Kidney epithelial cell (primary cell): Measurements from ENCODE around the gene ENGASE. TPM values are rescaled to one million over a fixed set of nuclear protein-coding genes. Genes with fewer than 3 reads are reported as not detected.

Experiments
- DNase-seq: peaks from one replicate; pipeline ENCODE4 v3.0.0-alpha.2; 2010; ENCODE audit warnings: low read depth
- H3K27me3 ChIP-seq: 2 replicates; pipeline ENCODE4 v1.6.0; 2011; ENCODE audit warnings: low read length; ENCODE audit not compliant: control insufficient read depth, insufficient read depth
- H3K36me3 ChIP-seq: 2 replicates; pipeline ENCODE4 v1.5.1; 2011; ENCODE audit warnings: low read length; ENCODE audit not compliant: control insufficient read depth, insufficient read depth
- H3K4me3 ChIP-seq: 2 replicates; pipeline ENCODE4 v1.5.1; 2011; ENCODE audit warnings: low read depth, mild to moderate bottlenecking, control low read depth, low read length
- total RNA-seq: library from RNA; depleted of rRNA; stranded (reverse); fragments of >200 nt; gene quantifications from 2 replicates; pipeline ENCODE4 v1.2.3, GENCODE V29; 2015
- TF ChIP-seq, protein P1 (sequence below): IDR thresholded peaks from 2 replicates; pipeline ENCODE4 v1.5.1; 2011; ENCODE audit warnings: mild to moderate bottlenecking, moderate library complexity, low read length, control low read depth, inconsistent platforms; ENCODE audit not compliant: insufficient read depth, poor library complexity, severe bottlenecking

The ENGASE gene
- total RNA-seq, 1 donor from 2014 or later: 9.0 TPM

GRCh38 chr17:79130536-79131273 is 56.1 kb downstream of the ENGASE start:
- no peak for DNase-seq
- Histone ChIP-seq H3K36me3 (no peaks in the 10 kb centered on the region), H3K4me3 (no peak overlapping the region), H3K27me3 (peaks cover 28% of the 10 kb centered on the region)
- TF ChIP-seq, protein P1, sequence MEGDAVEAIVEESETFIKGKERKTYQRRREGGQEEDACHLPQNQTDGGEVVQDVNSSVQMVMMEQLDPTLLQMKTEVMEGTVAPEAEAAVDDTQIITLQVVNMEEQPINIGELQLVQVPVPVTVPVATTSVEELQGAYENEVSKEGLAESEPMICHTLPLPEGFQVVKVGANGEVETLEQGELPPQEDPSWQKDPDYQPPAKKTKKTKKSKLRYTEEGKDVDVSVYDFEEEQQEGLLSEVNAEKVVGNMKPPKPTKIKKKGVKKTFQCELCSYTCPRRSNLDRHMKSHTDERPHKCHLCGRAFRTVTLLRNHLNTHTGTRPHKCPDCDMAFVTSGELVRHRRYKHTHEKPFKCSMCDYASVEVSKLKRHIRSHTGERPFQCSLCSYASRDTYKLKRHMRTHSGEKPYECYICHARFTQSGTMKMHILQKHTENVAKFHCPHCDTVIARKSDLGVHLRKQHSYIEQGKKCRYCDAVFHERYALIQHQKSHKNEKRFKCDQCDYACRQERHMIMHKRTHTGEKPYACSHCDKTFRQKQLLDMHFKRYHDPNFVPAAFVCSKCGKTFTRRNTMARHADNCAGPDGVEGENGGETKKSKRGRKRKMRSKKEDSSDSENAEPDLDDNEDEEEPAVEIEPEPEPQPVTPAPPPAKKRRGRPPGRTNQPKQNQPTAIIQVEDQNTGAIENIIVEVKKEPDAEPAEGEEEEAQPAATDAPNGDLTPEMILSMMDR: no peak

DNA sequence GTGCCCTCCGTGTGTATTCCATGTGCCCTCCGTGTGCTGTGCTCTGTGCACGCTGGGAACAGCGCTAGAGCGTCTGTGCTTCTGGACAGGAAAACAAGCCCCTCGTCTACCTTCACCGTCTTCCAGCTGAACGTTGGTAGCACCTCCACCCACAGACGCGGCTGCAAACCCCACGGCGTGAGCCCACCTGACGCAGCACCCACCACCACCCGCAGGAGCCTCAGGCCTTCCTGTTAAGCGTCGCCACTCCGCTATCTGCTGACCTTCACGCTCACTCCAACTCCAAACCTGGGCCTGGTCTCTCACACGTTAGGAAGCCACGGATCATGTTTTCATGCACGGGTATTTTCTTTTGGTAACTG is 56.6 kb downstream of the ENGASE start:
- peaks cover 33% of the 10 kb centered on the region for H3K27me3 ChIP-seq
- H3K36me3 ChIP-seq: no peaks in the 10 kb centered on the region
- TF ChIP-seq, protein P1: no peak
- no peak for DNase-seq
- no peak overlapping the region for H3K4me3 ChIP-seq

- Histone ChIP-seq H3K36me3 (no peaks in the 10 kb centered on the region), H3K4me3 (no peak overlapping the region), H3K27me3 (peaks cover 37% of the 10 kb centered on the region)
- TF ChIP-seq, protein P1: no peak
- no peak for DNase-seq
Observed at GRCh38 chr17:79131701-79132100, 57.1 kb downstream of the ENGASE start.

DNA sequence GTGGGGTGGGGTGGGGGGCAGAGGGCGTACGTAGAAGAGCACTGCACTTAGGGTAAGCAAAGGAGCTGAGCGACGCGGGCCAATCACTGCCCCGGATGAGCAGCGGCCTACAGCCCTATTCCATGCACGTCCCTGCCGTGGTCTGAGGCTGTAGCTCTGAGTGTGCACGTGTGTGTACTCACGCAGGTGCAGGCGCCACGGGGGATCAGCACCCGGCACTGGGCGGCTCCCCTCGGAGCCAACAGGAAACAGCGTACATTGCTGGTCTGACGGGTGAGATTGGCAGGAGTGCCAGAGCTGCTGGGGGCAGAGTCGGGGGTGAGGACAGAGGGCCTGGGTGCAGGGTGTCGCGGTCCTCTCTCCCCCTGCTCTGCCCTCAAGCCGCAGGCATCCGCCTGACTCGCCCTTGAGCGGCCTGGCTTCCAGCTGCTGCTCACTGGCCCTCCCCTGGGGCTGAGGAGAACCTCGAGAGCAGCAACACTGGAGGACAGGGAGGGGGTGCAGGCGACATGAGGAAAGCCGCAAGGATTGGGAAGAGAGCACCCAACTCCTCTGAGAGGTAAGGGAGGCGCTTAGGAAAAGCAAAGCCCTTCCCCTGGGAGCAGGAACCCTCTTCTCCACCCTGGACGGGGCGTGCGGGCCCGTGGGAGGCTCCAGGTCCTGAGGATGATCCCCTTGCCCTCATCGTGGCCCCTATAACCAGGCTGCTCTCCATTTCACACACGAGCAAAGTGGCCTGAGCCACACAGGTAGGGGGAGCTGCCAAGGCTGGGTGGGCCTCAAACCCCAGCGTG is 57.8 kb downstream of the ENGASE start:
- peaks cover 45% of the 10 kb centered on the region for H3K27me3 ChIP-seq
- no peaks in the 10 kb centered on the region for H3K36me3 ChIP-seq
- no peak overlapping the region for H3K4me3 ChIP-seq
- TF ChIP-seq, protein P1: no peak
- no peak for DNase-seq

DNA sequence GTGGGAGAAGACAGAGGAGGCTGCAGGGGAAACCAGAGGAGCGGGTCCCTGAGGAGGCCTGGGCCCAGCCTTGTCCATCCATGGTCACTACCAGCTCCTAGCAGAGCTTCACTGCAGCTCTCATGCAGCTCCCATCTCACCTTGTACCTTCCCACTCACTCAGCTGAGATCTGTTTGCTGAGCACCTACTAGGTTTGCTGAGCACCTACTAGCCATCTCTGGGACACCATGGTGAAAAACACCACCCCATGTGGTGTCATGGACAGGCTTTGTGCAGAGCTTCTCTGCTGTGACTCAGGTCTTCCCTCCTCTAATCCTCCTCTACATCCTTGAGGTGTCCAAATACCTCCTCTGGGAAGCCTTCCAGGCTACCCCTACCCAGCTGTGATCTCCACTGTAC is 58.6 kb downstream of the ENGASE start:
- H3K27me3 ChIP-seq: peaks cover 52% of the 10 kb centered on the region
- H3K36me3 ChIP-seq: no peaks in the 10 kb centered on the region
- no peak overlapping the region for H3K4me3 ChIP-seq
- no peak for DNase-seq
- TF ChIP-seq, protein P1: no peak
